Endothelial cell of umbilical vein (primary cell): ENCODE results near the gene TUBG1.

Experiments used
- CTCF ChIP-seq, 2 donors: IDR thresholded peaks; 1 replicate in 1 of 2; 2 replicates in 1 of 2; pipeline ENCODE4 v1.5.1; 2011; ENCODE audit warnings: low read length in 2 of 2, mild to moderate bottlenecking in 2 of 2, moderate library complexity in 2 of 2, control low read depth in 1 of 2, inconsistent platforms in 1 of 2, low read depth in 1 of 2; ENCODE audit not compliant: insufficient read depth in 1 of 2; ENCODE audit errors: extremely low read depth in 1 of 2
- MAX ChIP-seq: IDR thresholded peaks from 2 replicates; pipeline ENCODE4 v1.6.1; 2011; ENCODE audit not compliant: insufficient read depth, insufficient read length
- MYC ChIP-seq: IDR thresholded peaks from one replicate; pipeline ENCODE4 v1.6.1; 2011; ENCODE audit warnings: mild to moderate bottlenecking, low read depth, low read length
- POLR2A ChIP-seq: IDR thresholded peaks from 2 replicates; pipeline ENCODE4 v1.6.1; 2012; ENCODE audit warnings: low read depth, mild to moderate bottlenecking, control low read depth, low read length

- TF ChIP-seq CTCF (IDR thresholded peaks at IDR 0.05; ENCODE audit: extremely low read depth in 1 of 2, insufficient read depth in 1 of 2, low read depth in 1 of 2, low read length in 2 of 2), result no peak
- no peak for TF ChIP-seq POLR2A
- TF ChIP-seq MYC, result no peak
- no peak for TF ChIP-seq MAX
Measured at GRCh38 chr17:42660692-42661345, 51.3 kb downstream of the TUBG1 start.
